Breast epithelium (tissue), 4 donors: ENCODE measurements around the gene CKAP4. TPM values are rescaled to one million over a fixed set of nuclear protein-coding genes. Genes with fewer than 3 reads are reported as not detected.

Source experiments
- DNase-seq, 2 donors: peaks; one replicate each; pipeline ENCODE4 v3.0.0-alpha.2; 2019; ENCODE audit warnings: low spot score in 2 of 2
- H3K27ac ChIP-seq, 2 donors: fragments of 200-600 bp; sonication (generic) in 1 of 2; one replicate each; pipeline ENCODE4 v1.5.1; 2016 to 2019; ENCODE audit warnings: mild to moderate bottlenecking in 1 of 2
- H3K27me3 ChIP-seq, 2 donors: fragments of 200-600 bp; sonication (generic) in 1 of 2; one replicate each; pipeline versions ENCODE4 v1.5.1 to v1.6.0; 2017 to 2019; ENCODE audit warnings: control low read depth in 1 of 2, mild to moderate bottlenecking in 1 of 2
- H3K36me3 ChIP-seq: fragments of 200-600 bp; one replicate; pipeline ENCODE4 v1.5.1; 2019
- H3K4me1 ChIP-seq, 2 donors: fragments of 200-600 bp; sonication (generic); one replicate each; pipeline ENCODE4 v1.5.1; 2016 to 2019; ENCODE audit warnings: control low read depth in 1 of 2
- H3K4me3 ChIP-seq, 3 donors: fragments of 200-600 bp; sonication (generic); 1 replicate in 2 of 3; 2 replicates in 1 of 3; pipeline ENCODE4 v1.5.1; 2016 to 2019; ENCODE audit warnings: mild to moderate bottlenecking in 3 of 3, moderate library complexity in 2 of 3
- H3K9me3 ChIP-seq, 2 donors: fragments of 200-600 bp; sonication (generic) in 1 of 2; one replicate each; pipeline ENCODE4 v1.5.1; 2016 to 2019; ENCODE audit warnings: control low read depth in 1 of 2
- POLR2A ChIP-seq: fragments of 450-650 bp; IDR thresholded peaks from one replicate; pipeline ENCODE4 v1.6.1; 2016; ENCODE audit warnings: antibody characterized with exemption, mild to moderate bottlenecking, moderate library complexity
- POLR2AphosphoS5 ChIP-seq, 3 donors: sonication (generic); formaldehyde crosslinking; IDR thresholded peaks; one replicate each; pipeline ENCODE4 v1.6.1; 2017; ENCODE audit warnings: antibody characterized with exemption in 3 of 3
- intact Hi-C: fragments of 100-400 bp; cut with DNase I; formaldehyde crosslinking; loops from one replicate; pipeline ENCODE4 v1.15.1; 2023; ENCODE audit warnings: low total_unique reads
- total RNA-seq, 3 donors: library from RNA; depleted of rRNA; stranded (reverse); fragments of >200 nt; gene quantifications; one replicate each; pipeline ENCODE4 v1.1.0, GENCODE V29; 2016
- TF ChIP-seq, protein P1 (sequence below), 3 donors: fragments of 450-650 bp; IDR thresholded peaks; one replicate each; pipeline ENCODE4 v1.5.1; 2016 to 2017; ENCODE audit warnings: antibody characterized with exemption in 3 of 3, mild to moderate bottlenecking in 3 of 3, moderate library complexity in 3 of 3

Gene CKAP4, protein sequence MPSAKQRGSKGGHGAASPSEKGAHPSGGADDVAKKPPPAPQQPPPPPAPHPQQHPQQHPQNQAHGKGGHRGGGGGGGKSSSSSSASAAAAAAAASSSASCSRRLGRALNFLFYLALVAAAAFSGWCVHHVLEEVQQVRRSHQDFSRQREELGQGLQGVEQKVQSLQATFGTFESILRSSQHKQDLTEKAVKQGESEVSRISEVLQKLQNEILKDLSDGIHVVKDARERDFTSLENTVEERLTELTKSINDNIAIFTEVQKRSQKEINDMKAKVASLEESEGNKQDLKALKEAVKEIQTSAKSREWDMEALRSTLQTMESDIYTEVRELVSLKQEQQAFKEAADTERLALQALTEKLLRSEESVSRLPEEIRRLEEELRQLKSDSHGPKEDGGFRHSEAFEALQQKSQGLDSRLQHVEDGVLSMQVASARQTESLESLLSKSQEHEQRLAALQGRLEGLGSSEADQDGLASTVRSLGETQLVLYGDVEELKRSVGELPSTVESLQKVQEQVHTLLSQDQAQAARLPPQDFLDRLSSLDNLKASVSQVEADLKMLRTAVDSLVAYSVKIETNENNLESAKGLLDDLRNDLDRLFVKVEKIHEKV
- total RNA-seq: 10 to 100 TPM; 22.0 to 39.3 (median 30.9) TPM

DNA sequence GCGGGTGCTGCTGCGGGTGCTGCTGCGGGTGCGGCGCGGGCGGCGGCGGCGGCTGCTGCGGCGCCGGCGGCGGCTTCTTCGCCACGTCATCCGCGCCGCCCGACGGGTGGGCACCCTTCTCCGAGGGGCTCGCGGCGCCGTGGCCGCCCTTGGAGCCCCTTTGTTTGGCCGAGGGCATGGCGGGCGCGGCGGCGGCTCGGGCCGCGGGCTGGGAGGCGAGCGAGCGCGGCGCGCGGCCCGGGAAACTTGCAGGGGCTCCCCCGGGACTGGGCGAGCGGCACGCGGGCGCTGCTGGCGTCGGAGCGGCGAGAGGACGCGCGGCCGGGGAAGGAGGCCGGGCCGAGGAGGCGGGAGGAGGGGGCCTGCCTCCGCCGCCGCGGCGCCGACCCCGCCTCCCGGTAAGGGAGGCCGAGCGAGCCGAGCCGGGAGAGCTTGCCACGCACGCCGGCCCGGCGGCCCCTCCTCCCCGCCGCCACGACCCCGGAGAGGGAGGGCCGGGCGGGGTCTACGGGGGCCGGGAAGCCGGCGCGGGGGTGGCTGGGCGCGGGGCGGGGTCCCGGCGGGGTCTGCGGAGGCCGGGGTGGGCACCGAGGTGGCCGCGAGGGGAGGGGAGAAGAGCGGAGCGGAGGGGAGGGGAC is at the start of gene CKAP4:
Gene CKAP4, minus strand, starts transcription at position 347 of the 638 bp plus-strand sequence. Its CDS starts 169 bp downstream, at position 178.
- TF ChIP-seq POLR2A: no peak
- TF ChIP-seq, protein P1, sequence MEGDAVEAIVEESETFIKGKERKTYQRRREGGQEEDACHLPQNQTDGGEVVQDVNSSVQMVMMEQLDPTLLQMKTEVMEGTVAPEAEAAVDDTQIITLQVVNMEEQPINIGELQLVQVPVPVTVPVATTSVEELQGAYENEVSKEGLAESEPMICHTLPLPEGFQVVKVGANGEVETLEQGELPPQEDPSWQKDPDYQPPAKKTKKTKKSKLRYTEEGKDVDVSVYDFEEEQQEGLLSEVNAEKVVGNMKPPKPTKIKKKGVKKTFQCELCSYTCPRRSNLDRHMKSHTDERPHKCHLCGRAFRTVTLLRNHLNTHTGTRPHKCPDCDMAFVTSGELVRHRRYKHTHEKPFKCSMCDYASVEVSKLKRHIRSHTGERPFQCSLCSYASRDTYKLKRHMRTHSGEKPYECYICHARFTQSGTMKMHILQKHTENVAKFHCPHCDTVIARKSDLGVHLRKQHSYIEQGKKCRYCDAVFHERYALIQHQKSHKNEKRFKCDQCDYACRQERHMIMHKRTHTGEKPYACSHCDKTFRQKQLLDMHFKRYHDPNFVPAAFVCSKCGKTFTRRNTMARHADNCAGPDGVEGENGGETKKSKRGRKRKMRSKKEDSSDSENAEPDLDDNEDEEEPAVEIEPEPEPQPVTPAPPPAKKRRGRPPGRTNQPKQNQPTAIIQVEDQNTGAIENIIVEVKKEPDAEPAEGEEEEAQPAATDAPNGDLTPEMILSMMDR (IDR thresholded peaks at IDR 0.05): peak in 1 of 3 donors; percentile 6
- Histone ChIP-seq H3K27ac (peak within 1 kb of the TSS; percentile 99 to 100), H3K9me3 (no peaks in the 10 kb centered on the region), H3K4me1 (peaks cover 0 to 7% of the 10 kb centered on the region in 2 donors), H3K4me3 (peak within 1 kb of the TSS; percentile 81 to 95 (median 89)), H3K27me3 (no peaks in the 10 kb centered on the region), H3K36me3 (no peaks in the 10 kb centered on the region)
- peak; percentile 64 to 68 for DNase-seq
- intact Hi-C loops: no loop called here

DNA sequence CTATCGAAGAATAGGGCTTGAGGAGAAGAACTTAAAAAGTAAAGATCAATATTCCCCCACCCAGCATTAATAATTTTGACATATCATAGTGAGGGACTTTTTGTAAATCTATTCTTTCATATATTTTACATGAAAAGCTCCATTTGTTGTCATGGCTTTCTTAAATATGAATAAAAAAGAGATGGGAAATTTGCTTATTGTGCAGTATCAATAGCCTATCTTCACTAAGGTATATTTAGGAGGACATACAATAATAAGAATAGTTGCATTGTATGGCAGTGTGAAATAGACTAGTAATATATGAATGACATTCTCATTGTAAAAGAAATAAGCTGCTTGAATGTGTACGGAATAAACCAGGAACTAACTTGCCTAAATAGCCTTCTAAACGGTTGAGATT is 49.3 kb upstream of the CKAP4 start:
- TF ChIP-seq POLR2AphosphoS5 (IDR thresholded peaks at IDR 0.05) (no peak), POLR2A (no peak)
- TF ChIP-seq, protein P1 (IDR thresholded peaks at IDR 0.05): no peak
- Histone ChIP-seq H3K4me3 (no peak overlapping the region), H3K27me3 (no peaks in the 10 kb centered on the region), H3K9me3 (no peaks in the 10 kb centered on the region), H3K4me1 (no peaks in the 10 kb centered on the region), H3K27ac (no peak overlapping the region), H3K36me3 (no peaks in the 10 kb centered on the region)
- no peak for DNase-seq
- intact Hi-C loops: no loop called here

DNA sequence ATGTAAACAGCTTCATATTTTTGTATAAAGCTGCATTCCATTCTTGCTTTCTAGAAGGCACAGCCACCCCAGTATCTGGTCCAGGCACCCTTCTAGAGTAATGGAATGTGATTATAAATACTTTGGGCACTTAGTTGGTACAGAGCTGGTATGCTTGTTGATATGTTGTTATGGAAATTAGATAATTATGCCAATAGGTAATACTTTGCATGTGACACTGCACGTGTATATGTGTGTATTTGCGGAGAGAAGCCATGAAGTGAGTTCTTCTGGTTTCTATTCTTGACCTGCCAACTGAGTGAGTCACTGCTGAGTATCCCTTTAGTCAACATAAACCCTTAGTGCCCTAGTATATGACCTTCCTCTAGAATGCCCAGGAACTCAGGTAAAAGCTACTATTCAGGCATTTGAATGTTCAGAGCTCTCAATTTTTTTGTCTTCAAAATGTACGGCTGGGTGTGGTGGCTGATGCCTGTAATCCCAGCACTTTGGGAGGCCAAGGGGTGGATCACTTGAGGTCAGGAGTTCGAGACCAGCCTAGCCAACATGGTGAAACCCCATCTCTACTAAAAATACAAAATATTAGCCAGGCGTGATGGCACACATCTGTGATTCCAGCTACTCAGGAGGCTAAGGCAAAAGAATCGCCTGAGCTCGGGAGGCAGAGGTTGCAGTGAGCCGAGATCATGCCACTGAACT is 48.5 kb upstream of the CKAP4 start:
- TF ChIP-seq POLR2A (no peak), POLR2AphosphoS5 (IDR thresholded peaks at IDR 0.05) (no peak)
- TF ChIP-seq, protein P1 (IDR thresholded peaks at IDR 0.05): no peak
- no peaks in the 10 kb centered on the region for H3K36me3 ChIP-seq
- H3K4me1 ChIP-seq: no peaks in the 10 kb centered on the region
- intact Hi-C loops: no loop called here
- DNase-seq: no peak
- no peaks in the 10 kb centered on the region for H3K9me3 ChIP-seq
- no peaks in the 10 kb centered on the region for H3K27me3 ChIP-seq
- no peak overlapping the region for H3K4me3 ChIP-seq
- H3K27ac ChIP-seq: no peak overlapping the region

DNA sequence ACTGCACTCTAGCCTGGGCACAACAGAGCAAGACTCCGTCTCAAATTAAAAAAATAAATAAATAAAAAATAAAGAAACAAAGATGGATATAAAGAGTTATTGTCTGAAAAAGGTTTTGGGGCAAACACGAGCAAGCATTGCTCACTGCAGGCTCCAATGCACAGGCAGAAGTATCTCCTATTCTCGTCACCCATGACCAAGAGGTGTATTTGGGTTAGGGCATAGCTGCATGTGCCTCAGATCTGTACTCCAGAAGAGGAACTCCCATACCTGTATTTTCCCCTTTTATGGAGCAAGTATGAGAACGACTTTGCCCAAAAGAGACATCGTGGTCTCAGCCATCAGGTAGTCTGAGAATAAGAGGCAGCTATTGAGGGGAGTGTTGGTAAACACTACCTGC is 44.5 kb upstream of the CKAP4 start:
- intact Hi-C loops: no loop called here
- DNase-seq: no peak
- Histone ChIP-seq H3K4me1 (no peaks in the 10 kb centered on the region), H3K27ac (no peak overlapping the region), H3K9me3 (no peaks in the 10 kb centered on the region), H3K4me3 (no peak overlapping the region), H3K27me3 (no peaks in the 10 kb centered on the region), H3K36me3 (no peaks in the 10 kb centered on the region)
- TF ChIP-seq POLR2A: no peak
- TF ChIP-seq, protein P1 (IDR thresholded peaks at IDR 0.05): no peak
- no peak for TF ChIP-seq POLR2AphosphoS5 (IDR thresholded peaks at IDR 0.05)
